EL (cell line): Measurements from ENCODE around the gene ARHGAP29.
A peak's percentile ranks its signal among the peaks of the same experiment; 100 is the strongest.

Source experiments
- DNase-seq: peaks from one replicate; pipeline ENCODE4 v3.0.0-alpha.2; 2016

ARHGAP29 gene

DNA sequence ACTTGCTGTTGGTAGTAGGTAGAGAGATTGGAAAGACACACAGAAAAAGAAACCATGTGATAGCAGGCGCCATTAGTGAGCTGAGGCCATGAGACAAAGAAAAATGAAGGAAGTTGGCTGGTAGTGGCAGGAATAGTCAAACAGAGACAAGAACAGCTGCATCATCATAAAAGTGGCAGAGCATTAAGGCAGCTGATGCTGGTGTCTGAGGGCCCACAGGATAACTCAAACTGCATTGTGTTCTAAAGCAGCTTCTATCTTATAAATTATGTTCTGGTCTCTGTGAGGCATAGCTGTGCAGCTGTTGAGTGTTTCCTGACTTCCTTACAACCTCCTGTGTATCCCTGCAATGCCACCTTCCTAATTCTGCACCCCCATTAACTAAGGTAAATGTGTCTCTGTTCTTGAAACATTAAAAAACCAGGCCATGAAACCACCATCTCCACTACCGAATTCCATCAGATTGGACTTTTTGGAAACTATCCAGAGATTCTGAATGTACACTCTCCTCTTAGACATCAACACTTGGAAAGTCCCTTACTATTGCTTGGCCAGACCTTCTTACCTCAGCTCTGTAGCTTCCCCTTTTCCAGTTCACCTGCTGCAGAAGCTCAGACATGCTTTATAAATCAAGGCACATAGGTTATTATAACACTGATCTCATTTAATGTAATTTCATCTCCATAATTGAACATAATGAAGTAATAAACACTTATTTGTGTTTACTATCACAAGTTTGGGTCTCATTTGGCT is 23.4 kb upstream of the ARHGAP29 start:
- no peak for DNase-seq

- DNase-seq = no peak
Measured at GRCh38 chr1:94259635-94260289, 22.4 kb upstream of the ARHGAP29 start.

GRCh38 chr1:94258873-94259331 is 21.5 kb upstream of the ARHGAP29 start:
- DNase-seq = peak; percentile 86

GRCh38 chr1:94257444-94257843 is 20.1 kb upstream of the ARHGAP29 start:
- DNase-seq = no peak

DNA sequence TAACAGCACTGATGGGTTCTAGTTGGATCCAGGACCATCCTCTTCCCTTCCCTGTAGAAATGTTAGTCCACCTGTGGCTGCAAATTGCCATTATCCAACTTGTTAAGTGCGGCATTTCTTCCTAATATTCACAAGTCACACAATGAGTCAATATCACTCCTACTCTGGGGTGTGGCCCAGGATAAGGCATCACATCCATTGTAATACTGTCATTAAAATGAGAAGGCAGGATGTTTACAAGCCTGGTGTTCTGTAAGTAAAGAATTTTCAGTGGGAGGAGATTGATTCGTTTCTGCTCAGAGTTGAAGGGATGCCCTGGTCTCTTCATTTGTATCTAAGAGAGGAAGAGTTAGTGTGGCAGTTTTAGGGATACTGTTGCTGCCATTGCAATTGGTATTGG is 18.1 kb upstream of the ARHGAP29 start:
- peak; percentile 25 for DNase-seq

- no peak for DNase-seq
Measured at GRCh38 chr1:94254073-94254810, 16.9 kb upstream of the ARHGAP29 start.

DNA sequence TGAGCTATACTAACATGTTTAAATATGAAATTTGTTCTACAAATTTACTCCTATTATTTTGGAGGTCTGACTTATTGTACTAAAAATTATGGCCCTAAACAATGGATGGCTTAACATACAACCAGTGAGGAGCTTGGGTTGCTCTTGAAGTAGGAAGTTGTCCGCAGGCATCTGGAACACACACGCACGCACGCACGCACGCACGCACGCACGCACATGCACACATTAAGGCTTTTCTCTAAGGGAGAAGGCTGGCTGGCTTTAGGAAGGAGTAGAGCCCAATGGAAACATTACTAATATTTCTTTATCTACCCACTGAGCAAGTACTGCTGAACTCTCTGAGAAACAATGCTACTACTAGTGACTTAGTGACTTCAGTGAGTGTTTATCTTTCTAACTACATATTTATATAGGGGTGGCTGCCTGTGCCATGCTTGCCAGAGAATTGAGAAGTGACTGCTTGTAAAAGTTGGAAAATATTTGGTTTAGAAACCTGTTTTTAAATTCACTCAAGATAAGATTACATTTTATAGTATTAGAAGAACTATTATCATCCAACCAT is 16.2 kb upstream of the ARHGAP29 start:
- DNase-seq = no peak

DNA sequence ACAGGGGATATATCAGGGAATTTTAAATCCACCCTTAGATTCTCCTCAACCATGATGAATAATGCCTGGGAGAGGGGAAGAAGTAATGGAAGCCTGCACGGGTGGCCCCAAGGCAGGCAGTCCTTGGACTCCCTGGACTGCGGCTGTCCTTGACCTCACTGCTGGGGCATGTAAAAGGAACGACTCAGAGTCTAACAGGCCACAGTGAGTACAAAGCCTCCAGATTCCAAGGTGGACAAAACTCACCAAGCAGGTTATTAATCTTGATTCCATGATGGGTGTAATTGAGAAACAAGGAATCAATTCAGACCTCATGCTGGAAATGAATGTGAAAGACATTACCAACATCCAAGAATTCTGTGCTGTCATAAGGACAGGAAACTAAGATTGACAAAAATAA is 13.0 kb upstream of the ARHGAP29 start:
- peak; percentile 31 for DNase-seq

- no peak for DNase-seq
Measured at GRCh38 chr1:94248956-94249688, 11.7 kb upstream of the ARHGAP29 start.

DNA sequence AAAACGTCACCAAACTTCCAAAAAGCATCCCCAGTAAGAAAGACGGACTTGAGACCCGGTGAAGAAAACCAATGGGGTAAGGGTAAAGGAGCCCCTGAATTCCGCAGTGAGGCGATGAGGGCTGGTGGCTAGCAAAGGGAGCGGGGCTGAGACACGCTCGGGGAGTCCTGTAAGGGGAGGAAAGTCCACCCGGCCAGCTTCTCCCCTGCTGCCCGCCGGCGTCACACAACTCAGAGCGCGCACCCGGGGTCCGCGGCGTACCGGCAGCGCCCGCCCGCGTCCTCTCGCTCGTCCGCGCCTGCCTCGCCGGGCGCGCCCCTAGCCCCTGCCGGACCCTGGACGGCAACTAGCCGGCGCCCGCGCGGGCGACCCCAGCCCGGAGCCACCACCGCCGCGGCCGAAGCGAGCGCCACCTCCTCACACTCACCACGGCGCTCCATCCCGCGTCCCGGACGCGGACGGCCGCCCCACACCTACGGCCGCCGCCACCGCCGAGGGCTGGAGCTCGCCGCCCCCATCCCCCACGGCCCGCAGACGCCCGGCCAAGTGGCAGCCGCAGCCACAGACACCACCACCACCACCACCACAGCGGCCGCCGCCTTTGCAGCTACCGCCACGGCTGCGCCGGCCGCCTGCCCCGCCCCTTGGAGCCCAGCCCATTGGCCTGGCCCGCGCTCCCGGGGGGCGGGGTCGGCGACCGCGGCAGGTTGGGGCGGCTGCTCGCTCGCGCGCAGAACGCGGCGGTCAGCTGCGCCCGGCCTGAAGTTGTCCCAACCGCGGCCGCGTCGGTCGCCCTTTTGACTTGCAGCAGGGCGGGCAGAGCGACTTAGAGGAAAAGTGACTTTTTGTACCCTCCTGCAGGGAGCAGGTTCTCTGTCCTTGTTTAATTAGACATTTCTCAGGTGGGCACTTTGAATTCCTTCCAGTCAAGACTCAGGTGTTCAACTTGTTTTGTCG is 10.0 kb upstream of the ARHGAP29 start:
- DNase-seq = peak; percentile 81

DNA sequence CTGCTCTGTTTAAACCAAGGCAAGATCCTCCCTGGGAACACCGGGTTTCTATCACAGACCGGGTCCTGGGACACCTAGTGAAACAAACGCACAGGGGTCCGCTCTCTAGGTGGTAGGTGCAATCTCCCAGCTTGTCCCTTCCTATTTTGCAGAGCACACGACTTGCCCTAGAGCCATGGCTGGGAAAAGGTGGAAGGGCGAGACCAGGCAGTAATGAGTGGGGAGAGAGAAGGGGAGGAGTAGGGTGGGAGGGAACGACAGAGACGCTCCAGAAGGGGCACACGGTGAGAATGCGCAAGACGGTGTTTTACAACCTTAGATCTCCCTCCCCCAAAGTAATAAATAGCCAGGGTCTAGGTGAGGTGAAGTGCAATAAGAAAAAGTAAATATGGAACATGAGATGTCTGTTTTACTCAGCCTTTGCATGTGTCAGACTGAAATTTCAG is 9.3 kb upstream of the ARHGAP29 start:
- DNase-seq = peak; percentile 30

DNA sequence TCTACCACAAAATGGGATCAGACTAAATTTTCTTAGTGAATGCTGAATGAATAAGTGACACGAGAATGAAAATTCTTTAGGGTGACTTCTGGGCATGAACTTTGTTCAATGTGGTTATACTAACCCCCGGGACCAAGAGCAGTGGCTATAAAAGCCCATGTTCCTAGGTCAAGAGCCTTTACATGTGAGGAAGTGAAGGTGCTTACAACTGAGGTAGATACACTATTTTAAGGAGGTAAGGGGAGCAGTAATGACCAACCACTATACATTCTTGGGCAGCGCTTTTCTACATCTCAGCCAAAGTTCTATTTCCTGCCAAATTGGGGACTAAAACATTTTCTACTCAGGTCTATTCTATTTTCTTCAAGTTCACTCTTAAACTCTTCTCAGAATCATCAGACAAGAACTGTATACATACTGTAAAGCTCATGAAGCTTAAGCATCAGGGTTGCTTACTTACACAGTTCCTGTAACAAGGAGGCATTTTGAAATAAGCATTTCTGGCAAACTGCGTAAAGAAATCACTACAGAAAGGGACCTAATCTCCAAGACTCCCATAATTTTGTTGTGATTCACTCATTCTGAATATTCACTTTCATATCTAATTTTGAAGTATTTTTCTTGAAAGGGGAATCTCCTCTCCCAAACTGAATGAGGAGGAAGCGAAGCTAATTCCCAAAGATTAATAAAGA is 8.5 kb upstream of the ARHGAP29 start:
- no peak for DNase-seq

DNA sequence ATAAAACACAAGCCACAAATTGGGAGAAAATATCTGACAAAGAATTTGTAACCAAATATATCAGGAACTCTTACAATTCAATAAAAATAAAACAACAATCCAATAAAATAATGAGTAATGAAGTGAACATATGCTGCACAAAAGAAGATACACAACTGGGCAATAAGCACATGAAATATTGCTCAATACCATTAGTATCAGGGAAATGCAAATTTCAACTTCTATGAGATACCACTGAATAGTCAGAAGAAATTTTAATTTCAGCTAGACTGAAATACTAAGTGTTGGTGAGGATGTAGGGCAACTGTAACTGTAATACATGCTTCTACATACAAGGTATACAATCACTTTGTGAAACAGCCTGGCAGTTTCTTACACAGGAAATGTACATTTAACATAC is 7.4 kb upstream of the ARHGAP29 start:
- no peak for DNase-seq

GRCh38 chr1:94243665-94244064 is 6.3 kb upstream of the ARHGAP29 start:
- no peak for DNase-seq

GRCh38 chr1:94240822-94241221 is 3.4 kb upstream of the ARHGAP29 start:
- no peak for DNase-seq

GRCh38 chr1:94239796-94240195 is 2.4 kb upstream of the ARHGAP29 start:
- DNase-seq = peak; percentile 63

GRCh38 chr1:94239051-94239450 is 1.7 kb upstream of the ARHGAP29 start:
- no peak for DNase-seq

DNA sequence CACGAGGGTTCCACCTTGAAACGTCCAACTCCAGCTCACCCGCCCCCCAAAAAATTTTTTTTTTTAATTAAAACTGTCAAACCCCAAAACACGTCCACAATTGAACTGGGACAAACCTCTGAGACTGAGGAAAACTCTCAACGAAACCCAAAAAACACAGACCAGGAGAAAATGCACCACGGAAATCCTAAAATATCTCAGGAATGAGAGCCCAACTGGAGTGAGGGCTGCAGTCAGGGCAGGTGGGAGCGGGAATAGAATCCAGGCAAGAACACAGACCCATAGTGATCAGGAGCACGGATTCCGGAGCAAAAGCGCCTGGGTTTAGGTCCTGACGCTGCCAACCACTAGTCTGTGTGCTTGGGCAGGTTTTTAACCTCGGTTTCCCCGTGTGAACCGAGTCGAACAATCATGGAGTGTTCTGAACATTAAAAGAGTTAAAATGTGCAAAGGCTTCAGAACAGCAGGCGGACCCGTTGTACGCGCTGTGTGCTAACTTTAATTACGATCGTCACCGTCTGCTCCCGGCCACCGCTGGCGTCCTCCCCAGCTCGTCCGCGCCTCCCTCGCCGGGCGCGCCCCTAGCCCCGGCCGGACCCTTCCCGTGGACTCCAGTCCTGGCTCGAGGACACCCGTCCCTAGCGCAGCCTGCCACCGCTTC is 624 bp downstream of the ARHGAP29 start:
- DNase-seq = peak; percentile 44

DNA sequence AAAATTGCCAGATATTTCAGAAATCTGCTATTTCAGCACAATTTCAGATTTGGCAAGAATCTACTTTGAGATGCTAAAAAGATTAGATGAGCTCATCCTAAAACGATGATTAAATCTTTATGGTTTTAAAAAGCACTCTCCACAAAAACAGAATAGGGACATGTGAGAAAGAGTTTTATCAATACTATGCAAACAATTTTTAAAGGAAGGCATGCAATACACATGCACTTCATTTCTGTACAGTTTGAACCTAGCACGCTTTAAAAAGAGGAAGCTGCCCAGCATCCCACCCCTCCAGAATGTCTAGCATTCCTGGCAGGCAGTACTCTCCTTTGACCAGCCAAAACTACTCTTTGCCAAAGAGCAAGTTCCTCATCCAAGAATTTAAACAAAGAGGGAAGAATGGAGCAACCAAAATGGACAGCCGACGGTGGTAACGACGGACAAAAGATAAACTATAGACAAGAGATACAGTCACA is 1.3 kb downstream of the ARHGAP29 start:
- DNase-seq = peak; percentile 59
